HepG2 (cell line): ENCODE results near the gene RASD1. TPM values are rescaled to one million over a fixed set of nuclear protein-coding genes. Genes with fewer than 3 reads are reported as not detected.

ENCODE experiments used
- ATAC-seq: fragments of 200-7000 bp; cut with Tn5 transposase; 3 replicates; pipeline ENCODE4 v1.9.1; 2020; ENCODE audit warnings: mild to moderate bottlenecking, moderate library complexity
- BruUV-seq: library from RNA; stranded (reverse); fragments of 400-500 nt; replicated peaks from 2 replicates; lab custom pipeline; 2021; lab: Mats Ljungman, UMichigan
- CTCF ChIA-PET: fragments of 300-600 bp; formaldehyde crosslinking; extraction: SDS; loops from one replicate; lab custom pipeline; 2021; ENCODE audit warnings: low total read pairs, inconsistent platforms, low intra/inter-chr PET ratio; lab: Yijun Ruan, JAX
- POLR2A ChIA-PET: fragments of 350-600 bp; sonication (Branson Sonifier 250); formaldehyde crosslinking; loops from one replicate; lab custom pipeline; 2020; ENCODE audit warnings: antibody characterized with exemption, inconsistent platforms; lab: Yijun Ruan, JAX
- DNase-seq: peaks from one replicate; pipeline ENCODE4 v3.0.0-alpha.2; 2015; ENCODE audit warnings: low spot score
- FAIRE-seq: peaks from 3 replicates; lab custom pipeline; 2011; peaks lifted over from hg19 to GRCh38; lab: Jason Lieb, UNC
- H2AFZ ChIP-seq: one replicate; pipeline ENCODE4 v1.6.1; 2011; ENCODE audit warnings: low read length, inconsistent platforms
- H3K27ac ChIP-seq: fragments of 300-600 bp; 3 replicates; pipeline ENCODE4 v1.8.0; 2011; ENCODE audit warnings: mixed run types, mild to moderate bottlenecking, mixed read lengths, low read length, inconsistent platforms; ENCODE audit not compliant: insufficient read depth; ENCODE audit errors: extremely low read length
- H3K27me3 ChIP-seq, 2 experiments: fragments of 200-600 bp in 1 of 2; 2 replicates in 1 of 2; 3 replicates in 1 of 2; pipeline versions ENCODE4 v1.6.0 to v1.8.0; 2011; ENCODE audit warnings: low read length in 2 of 2, mild to moderate bottlenecking in 2 of 2, moderate library complexity in 2 of 2, inconsistent platforms in 1 of 2; ENCODE audit not compliant: insufficient read depth in 2 of 2, control insufficient read depth in 1 of 2
- H3K36me3 ChIP-seq, 2 experiments: fragments of 200-600 bp in 1 of 2; replicated peaks in 1 of 2; 2 replicates in 1 of 2; 3 replicates in 1 of 2; pipeline versions ENCODE4 v1.5.1 to v1.8.0; 2011; ENCODE audit warnings: low read length in 2 of 2, inconsistent platforms in 1 of 2; ENCODE audit not compliant: insufficient read depth in 2 of 2, control insufficient read depth in 1 of 2
- H3K4me1 ChIP-seq: 2 replicates; pipeline ENCODE4 v1.5.1; 2012; ENCODE audit warnings: low read length, inconsistent platforms; ENCODE audit not compliant: insufficient read depth
- H3K4me2 ChIP-seq: 2 replicates; pipeline ENCODE4 v1.6.0; 2011; ENCODE audit warnings: low read depth, low read length, inconsistent platforms
- H3K4me3 ChIP-seq, 3 experiments: fragments of 200-600 bp in 1 of 3; sonication (generic), shearing (Covaris generic) in 1 of 3; replicated peaks in 1 of 3; 2 replicates each; pipeline ENCODE4 v1.5.1; 2011 to 2016; ENCODE audit warnings: low read length in 3 of 3, inconsistent platforms in 2 of 3, low read depth in 2 of 3, mild to moderate bottlenecking in 2 of 3, control low read depth in 1 of 3, mixed read lengths in 1 of 3; ENCODE audit not compliant: insufficient read depth in 1 of 3
- H3K79me2 ChIP-seq: one replicate; pipeline ENCODE4 v1.6.1; 2011; ENCODE audit warnings: low read length, inconsistent platforms; ENCODE audit not compliant: insufficient read depth
- H3K9ac ChIP-seq: 2 replicates; pipeline ENCODE4 v1.6.0; 2011; ENCODE audit warnings: mild to moderate bottlenecking, low read depth, low read length, inconsistent platforms; ENCODE audit not compliant: insufficient read depth
- H3K9me3 ChIP-seq: 2 replicates; pipeline ENCODE4 v1.5.1; 2012; ENCODE audit warnings: mild to moderate bottlenecking, low read length
- H4K20me1 ChIP-seq: 2 replicates; pipeline ENCODE4 v1.6.0; 2011; ENCODE audit warnings: inconsistent platforms, mild to moderate bottlenecking, low read length, moderate library complexity; ENCODE audit not compliant: insufficient read depth
- BCL3 ChIP-seq: sonication (generic); formaldehyde crosslinking; IDR thresholded peaks from 2 replicates; pipeline ENCODE4 v1.5.1; 2020; ENCODE audit warnings: mild to moderate bottlenecking, missing genetic modification reagents, moderate library complexity
- CREB1 ChIP-seq, 2 experiments: fragments of 450-650 bp in 1 of 2; IDR thresholded peaks; 2 replicates each; pipeline ENCODE4 v1.6.1; 2016 to 2017; ENCODE audit warnings: control low read depth in 1 of 2, mild to moderate bottlenecking in 1 of 2, missing compliant biosample characterization in 1 of 2, missing genetic modification characterization in 1 of 2
- EHMT2 ChIP-seq: fragments of 200-600 bp; sonication (generic); IDR thresholded peaks from 2 replicates; pipeline ENCODE4 v1.7.0; 2017; ENCODE audit warnings: antibody characterized with exemption, low read depth, low read length, borderline replicate concordance
- HDAC1 ChIP-seq: sonication (generic); formaldehyde crosslinking; IDR thresholded peaks from 2 replicates; pipeline ENCODE4 v1.5.1; 2020; ENCODE audit warnings: mild to moderate bottlenecking, missing genetic modification reagents
- ISL2 ChIP-seq: sonication (generic); formaldehyde crosslinking; IDR thresholded peaks from 2 replicates; pipeline ENCODE4 v1.5.0; 2020; ENCODE audit warnings: missing genetic modification reagents
- XBP1 ChIP-seq: sonication (generic); formaldehyde crosslinking; IDR thresholded peaks from 2 replicates; pipeline ENCODE4 v1.5.0; 2020; ENCODE audit warnings: missing genetic modification reagents
- ZBTB10 ChIP-seq: sonication (generic); formaldehyde crosslinking; IDR thresholded peaks from 2 replicates; pipeline ENCODE4 v1.4.0; 2020; ENCODE audit warnings: missing genetic modification reagents, borderline replicate concordance
- ZNF33A ChIP-seq: sonication (generic); formaldehyde crosslinking; IDR thresholded peaks from 2 replicates; pipeline ENCODE4 v1.5.1; 2020; ENCODE audit warnings: missing genetic modification reagents, mild to moderate bottlenecking, moderate library complexity, borderline replicate concordance
- ZNF503 ChIP-seq: sonication (generic); formaldehyde crosslinking; IDR thresholded peaks from 2 replicates; pipeline ENCODE4 v1.4.0; 2020; ENCODE audit warnings: missing genetic modification reagents
- WGBS: methylation state at CpG from one replicate; pipeline ENCODE4 v1.1.6; 2017; ENCODE audit warnings: low lambda C conversion rate; 5-methylcytosine and 5-hydroxymethylcytosine counted together
- in situ Hi-C: cut with HindIII; loops from 2 replicates; pipeline ENCODE4 v1.10.0; 2017; ENCODE audit warnings: low pct_unique_long_range_greater_than_20kb; ENCODE audit not compliant: extremely low pct_ligation_motif_present
- intact Hi-C: fragments of 100-400 bp; cut with micrococcal nuclease; formaldehyde crosslinking; loops from one replicate; pipeline ENCODE4 v1.10.0; 2022; ENCODE audit not compliant: unreplicated experiment
- polyA plus RNA-seq, 8 experiments: library from polyadenylated mRNA; depleted of rRNA in 3 of 8; stranded (reverse) in 7 of 8; unstranded in 1 of 8; fragments of >200 nt; fragmentation: Illumina TruSeq in 4 of 8; extraction: Trizol in 4 of 8; gene quantifications; 2 replicates each; pipeline versions ENCODE4 v1.2.1 to v1.2.3, GENCODE V29; 2011 to 2016; ENCODE audit warnings: low read depth in 4 of 8, missing spikeins in 1 of 8, mixed read lengths in 1 of 8; ENCODE audit not compliant: insufficient read depth in 1 of 8
- total RNA-seq, 5 experiments: library from RNA; depleted of rRNA; stranded (reverse); fragments of >200 nt; fragmentation: Illumina TruSeq; extraction: Trizol; gene quantifications; 2 replicates each; pipeline ENCODE4 v1.2.3, GENCODE V29; 2016; ENCODE audit warnings: low read depth in 1 of 5

The RASD1 gene
- total and polyA plus RNA-seq, 2 of the 13 experiments (the other 11 are each of a cell fraction or from before 2014, with no cell fraction given) = 1.6 to 4.2 TPM

- Histone ChIP-seq H3K4me3 (no peak overlapping the region), H3K36me3 (peaks cover 0 to 3% of the 10 kb centered on the region in 2 experiments; a peak in 2 of 5 replicates), H3K27ac (no peak overlapping the region), H3K27me3 (no peaks in the 10 kb centered on the region), H2AFZ (no peak overlapping the region), H3K4me1 (no peaks in the 10 kb centered on the region), H3K79me2 (no peaks in the 10 kb centered on the region), H4K20me1 (no peaks in the 10 kb centered on the region), H3K9me3 (no peaks in the 10 kb centered on the region), H3K4me2 (no peak overlapping the region), H3K9ac (no peak overlapping the region)
- POLR2A ChIA-PET = no interaction called here
- CTCF ChIA-PET = no interaction called here
- FAIRE-seq = no peak
- intact Hi-C loops (no loop called here), in situ Hi-C loops (no loop called here)
- no peak for ATAC-seq
- no TSS peak for BruUV-seq
- no peak for TF ChIP-seq EHMT2
- no peak for TF ChIP-seq BCL3 (CRISPR knock-in tag)
- no peak for TF ChIP-seq ZNF33A (CRISPR knock-in tag)
- TF ChIP-seq HDAC1 (CRISPR knock-in tag) = no peak
- TF ChIP-seq ZNF503 = no peak
- TF ChIP-seq ZBTB10 (CRISPR knock-in tag) = no peak
- TF ChIP-seq CREB1 (IDR thresholded peaks at IDR 0.05) = no peak
- TF ChIP-seq CREB1 (CRISPR knock-in tag; IDR thresholded peaks at IDR 0.05) = no peak
- TF ChIP-seq ISL2 = no peak
- no peak for TF ChIP-seq XBP1 (CRISPR knock-in tag)
- WGBS = 96% methylated on average over 10 of the region's 21 CpGs
- no peak for DNase-seq
These were observed 19.1 kb upstream of the RASD1 start for GRCh38 chr17:17514993-17515933.
